OCI-LY7 (cell line): ENCODE results near the gene THEMIS. TPM values are rescaled to one million over a fixed set of nuclear protein-coding genes. Genes with fewer than 3 reads are reported as not detected.

Experiments used
- BruUV-seq: library from RNA; stranded (reverse); fragments of 400-500 nt; replicated peaks from 2 replicates; lab custom pipeline; 2021; lab: Mats Ljungman, UMichigan
- CTCF ChIA-PET: fragments of 300-600 bp; sonication (Branson Sonifier 250); formaldehyde crosslinking; loops from one replicate; lab custom pipeline; 2022; ENCODE audit warnings: antibody characterized with exemption; ENCODE audit not compliant: unreplicated experiment; lab: Charles Lee
- POLR2A ChIA-PET: fragments of 300-600 bp; sonication (Branson Sonifier 250); formaldehyde crosslinking; loops from one replicate; lab custom pipeline; 2022; ENCODE audit warnings: antibody characterized with exemption; lab: Charles Lee
- DNase-seq: peaks from one replicate; pipeline ENCODE4 v3.0.0-alpha.2; 2015; ENCODE audit warnings: low spot score
- H2AFZ ChIP-seq: fragments of 200-600 bp; sonication (generic), shearing (Covaris generic); 2 replicates; pipeline ENCODE4 v1.6.1; 2014; ENCODE audit warnings: mild to moderate bottlenecking, antibody characterized with exemption, low read length, moderate library complexity
- H3K27ac ChIP-seq: fragments of 200-600 bp; sonication (generic); 2 replicates; pipeline ENCODE4 v1.5.1; 2014; ENCODE audit warnings: mixed run types, low read depth, mild to moderate bottlenecking, moderate library complexity, low read length, inconsistent platforms; ENCODE audit not compliant: poor library complexity, severe bottlenecking
- H3K36me3 ChIP-seq: fragments of 200-600 bp; sonication (generic); 2 replicates; pipeline ENCODE4 v1.6.1; 2014; ENCODE audit warnings: mild to moderate bottlenecking, antibody characterized with exemption, low read length, moderate library complexity, mixed read lengths; ENCODE audit not compliant: insufficient read depth
- H3K4me1 ChIP-seq: fragments of 200-600 bp; sonication (generic); 2 replicates; pipeline ENCODE4 v1.5.1; 2014; ENCODE audit warnings: mild to moderate bottlenecking, low read length; ENCODE audit not compliant: insufficient read depth, poor library complexity, severe bottlenecking
- H3K4me2 ChIP-seq: fragments of 200-600 bp; sonication (generic); 2 replicates; pipeline ENCODE4 v1.6.1; 2014; ENCODE audit warnings: mild to moderate bottlenecking, low read length
- H3K4me3 ChIP-seq: fragments of 200-600 bp; sonication (generic); 2 replicates; pipeline ENCODE4 v1.5.1; 2014; ENCODE audit warnings: mild to moderate bottlenecking, low read depth, low read length; ENCODE audit not compliant: poor library complexity, severe bottlenecking
- H3K79me2 ChIP-seq: fragments of 200-600 bp; sonication (generic); 2 replicates; pipeline ENCODE4 v1.6.1; 2016; ENCODE audit warnings: low read depth, mild to moderate bottlenecking, low read length, moderate library complexity, mixed read lengths; ENCODE audit not compliant: insufficient read depth
- H3K9me2 ChIP-seq: fragments of 200-600 bp; sonication (generic); 2 replicates; pipeline ENCODE4 v1.6.1; 2016; ENCODE audit warnings: mild to moderate bottlenecking, low read length, mixed read lengths; ENCODE audit not compliant: insufficient read depth
- H3K9me3 ChIP-seq: fragments of 200-600 bp; sonication (generic); 2 replicates; pipeline ENCODE4 v1.6.1; 2014; ENCODE audit warnings: mild to moderate bottlenecking, mixed run types, low read length, mixed read lengths
- H4K20me1 ChIP-seq: fragments of 200-600 bp; sonication (generic); 2 replicates; pipeline ENCODE4 v1.6.1; 2014; ENCODE audit warnings: mild to moderate bottlenecking, antibody characterized with exemption, low read length, moderate library complexity, mixed read lengths; ENCODE audit not compliant: insufficient read depth
- CTCF ChIP-seq: fragments of 200-600 bp; sonication (generic); conservative IDR thresholded peaks from 2 replicates; pipeline ENCODE4 v1.5.1; 2014; ENCODE audit warnings: mild to moderate bottlenecking, antibody characterized with exemption, low read length, moderate library complexity, mixed read lengths
- EZH2phosphoT487 ChIP-seq: fragments of 200-600 bp; sonication (generic); IDR thresholded peaks from 2 replicates; pipeline ENCODE4 v1.6.1; 2018; ENCODE audit warnings: low read depth, borderline replicate concordance, mild to moderate bottlenecking, mixed run types, antibody characterized with exemption, low read length, moderate library complexity, mixed read lengths
- intact Hi-C: fragments of 100-400 bp; cut with micrococcal nuclease; formaldehyde crosslinking; loops from one replicate; pipeline ENCODE4 v1.10.0; 2022; ENCODE audit not compliant: unreplicated experiment
- total RNA-seq, 2 experiments: library from RNA; depleted of rRNA in 1 of 2; stranded (reverse); fragments of >200 nt in 1 of 2; shearing (Covaris generic) in 1 of 2; gene quantifications; 2 replicates each; pipeline ENCODE4 v1.2.3, GENCODE V29; 2014 to 2022

THEMIS gene
- total RNA-seq, 2 experiments from 2014 or later: not detected

GRCh38 chr6:127765949-127766348, 134.9 kb downstream of the THEMIS start:
- Histone ChIP-seq H3K4me1 (no peaks in the 10 kb centered on the region), H3K27ac (no peak overlapping the region), H3K9me3 (no peaks in the 10 kb centered on the region), H3K9me2 (no peaks in the 10 kb centered on the region), H4K20me1 (no peaks in the 10 kb centered on the region), H2AFZ (no peak overlapping the region), H3K79me2 (no peaks in the 10 kb centered on the region), H3K4me3 (no peak overlapping the region), H3K4me2 (no peak overlapping the region), H3K36me3 (no peaks in the 10 kb centered on the region)
- TF ChIP-seq EZH2phosphoT487: no peak
- ChIA-PET CTCF (no interaction called here), POLR2A (no interaction called here)
- DNase-seq: no peak
- intact Hi-C loops: no loop called here
- BruUV-seq: no TSS peak

GRCh38 chr6:127762284-127762683, 138.6 kb downstream of the THEMIS start:
- Histone ChIP-seq H3K4me2 (no peak overlapping the region), H3K9me2 (no peaks in the 10 kb centered on the region), H2AFZ (no peak overlapping the region), H3K9me3 (no peaks in the 10 kb centered on the region), H3K4me3 (no peak overlapping the region), H4K20me1 (no peaks in the 10 kb centered on the region), H3K4me1 (no peaks in the 10 kb centered on the region), H3K36me3 (no peaks in the 10 kb centered on the region), H3K79me2 (no peaks in the 10 kb centered on the region), H3K27ac (no peak overlapping the region)
- TF ChIP-seq EZH2phosphoT487 (no peak), CTCF (no peak)
- intact Hi-C loops: no loop called here
- DNase-seq: no peak
- CTCF ChIA-PET: no interaction called here
- POLR2A ChIA-PET: interaction anchor here (1.0 kb wide), 1 partner anchor 12 kb away, joined by 3 read pairs; no protein-coding TSS in a partner anchor
- BruUV-seq: no TSS peak

- no peak overlapping the region for H3K4me3 ChIP-seq
- no peaks in the 10 kb centered on the region for H3K4me1 ChIP-seq
- no peaks in the 10 kb centered on the region for H3K79me2 ChIP-seq
- DNase-seq: no peak
- no peak overlapping the region for H3K27ac ChIP-seq
- H3K36me3 ChIP-seq: no peaks in the 10 kb centered on the region
- intact Hi-C loops: no loop called here
- H4K20me1 ChIP-seq: no peaks in the 10 kb centered on the region
- ChIA-PET CTCF (no interaction called here), POLR2A (interaction anchor here (0.7 kb wide), 1 partner anchor 104 kb away, joined by 3 read pairs; no protein-coding TSS in a partner anchor)
- TF ChIP-seq EZH2phosphoT487: no peak
- no peak for TF ChIP-seq CTCF
- H3K9me2 ChIP-seq: no peaks in the 10 kb centered on the region
- H3K4me2 ChIP-seq: no peak overlapping the region
- no TSS peak for BruUV-seq
- no peak overlapping the region for H2AFZ ChIP-seq
- H3K9me3 ChIP-seq: peaks cover 5% of the 10 kb centered on the region; the same call in 1 of the 2 replicates
These were observed 139.8 kb downstream of the THEMIS start for GRCh38 chr6:127761084-127761483.
